GM11168 (cell line): ENCODE measurements around the gene SYNRG.
"Not testable (repeated sequence)": the region's sequence is repeated elsewhere in the genome, so short reads cannot be mapped to it uniquely, and the experiment has no call there.

ENCODE experiments used
- in situ Hi-C: fragments of 300-500 bp; cut with MboI; formaldehyde crosslinking; loops from one replicate; pipeline ENCODE4 v1.12.0; 2022; ENCODE audit warnings: low sequenced_read_pairs; ENCODE audit not compliant: unreplicated experiment

SYNRG gene

DNA sequence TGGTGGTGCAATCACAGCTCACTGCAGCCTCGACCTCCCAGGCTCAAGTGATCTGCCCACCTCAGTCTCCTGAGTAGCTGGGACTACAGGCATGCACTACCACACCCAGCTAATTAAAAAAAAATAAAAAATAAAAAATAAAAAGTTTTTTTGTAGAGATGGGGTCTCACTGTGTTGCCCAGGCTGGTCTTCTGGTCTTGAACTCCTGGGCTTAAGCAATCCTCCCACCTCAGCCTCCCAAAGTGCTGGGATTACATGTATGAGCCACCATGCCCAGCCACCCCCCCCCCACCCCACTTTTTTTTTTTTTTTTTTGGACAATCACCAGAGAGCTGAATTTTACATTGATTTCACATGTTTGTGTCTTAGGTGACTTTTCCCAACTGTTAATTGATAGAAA is 97.6 kb downstream of the SYNRG start:
- in situ Hi-C loops, result not testable (repeated sequence)

DNA sequence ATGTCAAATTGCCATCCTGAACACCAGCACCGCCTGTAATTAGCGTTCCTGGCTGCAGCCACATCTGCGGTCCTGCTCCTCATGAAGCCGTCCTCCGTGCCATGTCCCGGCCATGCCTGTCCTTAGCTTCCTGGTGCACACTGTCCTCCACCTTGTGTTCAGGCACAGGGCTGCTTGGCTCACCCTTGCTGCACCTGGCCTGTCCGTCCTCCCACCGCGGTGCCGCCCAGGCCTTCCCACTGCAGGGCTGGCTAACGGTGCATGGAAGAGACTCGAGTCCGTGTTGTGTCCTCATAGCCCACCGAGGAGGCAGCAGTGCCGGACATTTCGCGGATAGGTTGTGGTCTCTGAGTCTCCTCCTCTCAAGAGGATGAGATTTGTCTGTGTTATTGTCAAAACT is 99.2 kb downstream of the SYNRG start:
- in situ Hi-C loops, result no loop called here

DNA sequence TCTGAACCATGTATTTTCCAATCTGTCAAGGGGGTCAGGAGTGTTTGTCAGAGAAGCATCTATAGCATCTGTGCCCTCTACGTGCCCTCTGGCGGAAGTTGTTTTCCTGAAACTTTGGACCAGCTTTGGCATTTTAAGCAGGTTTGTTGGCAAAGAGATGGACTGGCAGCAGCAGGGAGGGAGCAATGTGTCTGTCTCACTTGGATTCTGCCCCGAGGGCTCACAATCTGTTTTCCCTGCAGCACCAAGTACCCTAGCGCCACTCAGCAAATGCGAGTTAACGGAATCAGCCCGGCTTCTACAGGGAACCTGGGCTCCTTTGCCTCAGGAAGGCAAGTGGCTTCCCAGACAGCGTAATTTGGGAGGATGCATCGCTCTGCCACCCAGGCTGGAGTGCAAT is 102.1 kb downstream of the SYNRG start:
- in situ Hi-C loops, result no loop called here

DNA sequence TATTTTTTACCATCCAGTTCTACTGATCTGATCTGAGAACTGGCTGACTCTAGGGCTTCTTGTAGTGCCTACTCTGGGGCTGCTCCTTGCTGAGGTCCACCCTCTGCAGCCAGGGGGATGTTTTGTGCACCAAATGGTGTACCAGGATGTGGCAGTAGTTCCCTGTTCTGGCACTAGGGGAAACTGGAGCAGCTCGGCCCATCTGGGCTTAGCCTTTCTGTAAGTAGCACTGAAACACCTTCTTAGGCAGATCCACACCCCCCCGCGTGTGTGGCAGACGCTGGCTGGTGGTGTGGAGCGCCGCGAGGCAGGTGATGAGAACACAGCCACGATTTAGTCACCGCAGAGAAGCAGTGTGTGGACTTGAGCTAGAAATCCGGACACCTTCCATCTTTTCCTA is 102.5 kb downstream of the SYNRG start:
- in situ Hi-C loops, result no loop called here

DNA sequence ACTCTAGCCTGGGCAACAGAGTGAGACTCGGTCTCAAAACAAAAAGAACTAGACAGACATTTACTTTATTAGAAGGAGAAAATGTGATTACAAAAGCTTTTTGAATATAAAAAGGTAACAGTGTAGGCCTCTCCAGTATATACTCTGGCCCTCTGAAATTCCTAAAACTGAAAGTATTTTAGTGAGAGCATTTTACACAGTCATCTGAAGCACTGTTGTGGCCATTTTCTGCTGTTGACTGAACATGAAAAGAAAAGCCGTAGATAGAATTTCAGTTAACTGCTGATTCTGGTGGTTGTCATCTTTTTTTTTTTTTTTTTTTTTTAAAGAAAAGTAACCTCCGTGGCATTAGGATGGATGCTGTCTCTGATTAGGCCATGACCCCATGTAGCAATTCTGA is 103.9 kb downstream of the SYNRG start:
- in situ Hi-C loops, result no loop called here

DNA sequence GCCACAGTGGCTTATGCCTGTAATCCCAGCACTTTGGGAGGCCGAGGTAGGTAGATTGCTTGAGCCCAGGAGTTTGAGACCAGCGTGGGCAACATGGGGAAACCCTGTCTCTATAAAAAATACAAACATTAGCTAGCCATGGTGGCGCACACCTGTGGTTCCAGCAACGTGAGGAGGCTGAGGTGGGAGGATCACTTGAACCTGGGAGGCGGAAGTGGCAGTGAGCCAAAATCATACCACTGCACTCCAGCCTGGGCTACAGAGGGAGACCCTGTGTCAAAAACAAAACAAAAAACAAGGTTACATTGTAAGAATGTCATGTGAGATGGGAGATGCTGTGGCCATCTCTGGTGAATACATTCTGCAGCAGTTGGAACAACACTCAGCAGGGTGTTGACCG is 106.1 kb downstream of the SYNRG start:
- in situ Hi-C loops, result no loop called here

DNA sequence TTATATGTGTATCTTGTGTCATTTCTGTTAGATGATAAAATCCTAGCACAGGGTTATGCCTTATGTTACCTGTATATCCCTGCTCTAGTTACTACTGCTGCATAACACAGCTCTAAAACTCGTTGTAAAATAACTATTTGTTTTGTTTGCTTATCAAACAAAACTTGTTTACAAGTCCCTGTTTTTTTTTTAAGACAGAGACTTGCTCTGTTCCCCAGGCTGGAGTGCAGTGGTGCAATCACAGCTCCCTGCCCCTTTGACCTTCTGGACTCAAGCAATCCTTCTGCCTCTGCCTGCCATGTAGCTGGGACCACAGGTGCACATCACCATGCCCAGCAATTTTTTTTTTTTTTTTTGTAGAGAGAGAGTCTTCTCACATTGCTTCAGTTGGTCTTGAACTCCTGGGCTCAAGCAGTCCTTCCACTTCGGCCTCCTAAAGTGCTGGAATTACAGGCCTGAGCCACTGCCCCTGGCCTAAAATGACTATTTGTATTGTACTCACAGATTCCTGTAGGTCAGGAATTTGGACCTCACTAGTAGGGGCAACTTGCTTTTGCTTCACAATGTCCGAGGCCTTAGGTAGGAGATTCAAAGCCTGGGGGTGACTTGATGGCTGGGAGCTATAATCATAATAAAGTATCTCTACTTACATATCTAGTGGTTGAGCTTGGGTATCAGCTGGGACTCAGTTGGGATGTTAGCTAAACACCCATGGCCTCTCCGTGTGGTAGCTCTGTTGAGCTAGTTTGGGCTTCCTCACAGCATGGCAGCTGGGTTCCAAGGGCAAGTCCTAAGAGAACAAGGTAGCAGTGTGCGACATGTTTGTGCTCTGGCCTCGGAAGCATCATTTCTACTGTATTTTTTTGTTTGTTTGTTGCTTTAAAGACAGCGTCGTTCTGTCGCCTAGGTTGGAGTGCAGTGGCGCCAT is 106.9 kb downstream of the SYNRG start:
- in situ Hi-C loops, result no loop called here

DNA sequence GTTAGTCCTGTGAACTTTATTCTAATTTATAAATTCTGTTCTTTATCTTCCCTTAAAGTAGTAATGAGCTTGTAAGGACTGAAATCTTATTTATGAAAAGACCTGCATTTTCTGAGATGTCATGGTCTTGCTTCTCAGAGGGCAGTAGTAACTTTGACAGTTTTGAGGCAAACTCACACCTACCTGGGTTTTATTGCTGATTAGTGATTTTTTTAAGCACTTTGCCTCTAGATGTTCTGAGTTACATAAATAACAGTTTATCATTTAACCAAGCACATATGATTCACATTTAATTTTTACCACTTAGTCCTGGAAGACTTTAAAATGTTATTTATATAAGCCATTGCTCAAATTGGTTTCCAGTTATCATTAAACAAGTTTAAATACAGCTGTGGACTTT is 108.8 kb downstream of the SYNRG start:
- in situ Hi-C loops, result no loop called here

DNA sequence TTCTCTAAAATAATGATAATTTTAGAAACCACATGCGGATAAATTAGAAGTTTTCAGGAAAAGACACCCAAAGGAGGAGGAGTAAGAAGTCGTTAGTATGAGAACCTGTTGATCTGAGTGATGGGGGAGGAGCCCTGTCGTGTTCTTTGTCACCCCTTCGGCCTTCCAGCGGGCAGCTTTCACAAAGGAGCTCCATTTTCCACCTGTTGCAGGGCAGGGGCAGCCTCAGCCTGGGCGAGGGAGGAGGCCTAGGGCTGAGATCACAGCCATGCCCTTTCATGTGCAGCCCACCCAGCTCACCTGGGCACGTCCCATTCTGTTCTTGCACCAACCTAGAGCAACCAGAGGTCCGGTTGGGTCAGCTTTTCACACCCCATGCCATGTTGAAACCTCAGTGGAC is 114.2 kb downstream of the SYNRG start:
- in situ Hi-C loops, result no loop called here

DNA sequence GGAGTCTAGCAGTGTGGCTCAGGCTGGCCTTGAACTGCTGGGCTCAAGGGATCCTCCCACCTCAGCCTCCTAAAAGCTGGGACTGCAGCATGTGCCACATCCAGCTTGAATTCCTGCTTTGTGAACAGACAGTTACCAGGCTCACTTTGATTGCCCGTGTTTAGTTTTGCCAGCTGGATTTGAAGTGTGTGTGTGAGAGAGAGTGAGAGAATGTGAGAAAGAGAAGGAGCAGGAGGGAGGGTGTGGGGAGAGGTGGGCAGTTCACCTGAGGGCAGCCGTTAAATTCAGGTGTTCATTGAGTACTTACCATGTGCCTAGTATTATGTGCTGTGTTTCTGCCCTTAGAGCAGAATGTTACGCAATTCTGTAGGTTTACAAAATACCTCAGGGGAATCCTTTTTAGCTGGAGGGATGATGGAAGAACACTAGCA is 114.8 kb downstream of the SYNRG start:
- in situ Hi-C loops, result no loop called here

DNA sequence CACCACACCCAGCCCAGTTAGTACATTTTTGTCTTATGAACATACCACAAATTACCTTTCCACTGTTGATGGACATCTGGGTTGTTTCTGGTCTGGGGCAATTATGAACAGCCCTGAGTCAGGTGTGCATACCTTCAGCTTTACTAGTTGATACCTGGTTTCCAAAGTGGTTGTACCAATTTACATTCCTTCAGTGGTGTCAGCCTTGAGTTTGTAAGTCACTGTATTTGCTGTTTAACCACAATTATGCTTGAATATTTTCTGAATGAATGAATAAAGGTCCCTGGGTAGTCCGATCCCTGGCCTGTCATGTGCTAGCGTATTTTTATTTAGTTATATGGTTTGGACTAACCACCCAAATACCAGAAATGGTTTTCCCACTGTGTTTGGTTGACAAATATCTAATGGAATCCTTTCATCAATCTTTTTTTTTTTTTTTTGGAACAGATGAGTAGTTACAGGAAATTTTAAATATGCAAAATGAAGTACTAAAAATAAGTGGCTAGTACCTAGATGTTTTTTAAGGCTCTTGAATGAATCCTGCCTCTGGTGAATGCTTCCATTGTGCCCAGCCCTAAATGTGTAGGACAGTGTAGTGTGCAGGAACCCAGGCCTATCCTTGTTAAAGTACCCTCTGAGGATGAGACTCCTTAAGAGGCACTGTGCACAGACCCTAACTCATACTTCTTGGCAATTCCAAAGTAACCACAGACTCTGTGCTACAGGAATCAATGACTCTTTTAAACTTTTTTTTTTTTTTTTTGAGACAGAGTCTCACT is 115.8 kb downstream of the SYNRG start:
- in situ Hi-C loops, result no loop called here

DNA sequence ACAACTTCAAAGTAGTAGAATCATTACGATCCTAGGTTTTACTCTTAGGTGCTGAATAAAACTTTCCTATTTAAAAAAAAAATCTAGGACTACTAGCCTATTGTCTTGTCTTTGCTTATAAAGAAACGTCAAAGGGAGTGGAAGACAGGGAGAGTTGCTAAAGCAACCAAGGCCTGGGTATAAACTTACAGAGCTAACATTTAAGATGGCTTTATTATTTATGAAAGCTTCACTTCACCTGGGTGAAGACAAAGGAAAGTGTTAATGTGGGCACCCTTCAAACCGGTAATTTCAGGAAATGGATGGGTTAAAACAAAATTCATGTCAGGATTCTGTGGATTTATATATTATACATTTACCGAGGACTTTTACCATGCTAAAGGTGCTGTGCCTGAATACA is 117.1 kb downstream of the SYNRG start:
- in situ Hi-C loops, result no loop called here

DNA sequence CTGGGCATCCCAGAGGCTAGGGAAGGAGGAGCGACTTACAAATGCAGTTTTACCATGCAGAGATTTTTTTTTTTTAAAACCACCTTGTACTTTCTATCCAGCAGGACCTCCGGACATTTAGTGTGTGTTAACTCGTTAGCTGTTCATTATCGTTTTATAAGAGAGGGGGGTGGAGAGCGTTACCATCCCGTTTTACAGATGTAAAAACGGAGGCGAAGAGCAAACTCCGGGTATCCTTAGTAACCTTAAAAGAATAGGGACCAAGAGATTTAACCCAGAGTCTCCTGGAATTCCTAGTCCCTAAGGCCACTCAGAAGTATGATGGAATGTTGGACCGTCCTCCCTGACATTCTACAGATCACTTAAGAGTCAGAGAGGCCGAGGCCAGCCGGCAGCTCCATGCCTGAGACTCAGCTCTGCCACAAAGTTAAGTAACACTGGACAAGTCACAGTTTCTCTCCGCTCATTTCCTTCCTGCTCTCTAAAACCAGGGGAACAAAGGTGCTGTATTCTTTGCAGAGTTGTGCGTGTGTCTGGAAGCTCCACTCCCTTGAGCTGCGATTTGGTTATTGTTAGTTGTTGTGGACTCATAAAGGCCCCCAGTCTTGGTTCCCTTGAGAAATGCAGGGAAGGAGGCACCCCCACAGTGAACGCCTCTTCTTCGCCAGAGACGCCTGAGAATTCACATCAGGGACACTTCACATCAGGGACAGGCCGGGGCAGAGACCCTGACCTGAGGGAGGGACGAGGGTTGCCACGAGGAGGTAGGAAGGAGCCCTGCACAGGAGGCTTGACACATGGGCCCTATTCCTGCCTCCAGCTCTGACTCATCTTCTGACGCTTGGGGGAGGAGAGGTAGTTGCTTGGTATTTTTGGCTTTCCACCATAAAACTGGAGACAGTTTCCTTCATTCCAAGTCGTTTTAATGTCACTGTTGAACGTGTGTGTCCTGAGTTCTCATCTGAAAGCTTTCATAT is 118.3 kb downstream of the SYNRG start:
- in situ Hi-C loops, result no loop called here

DNA sequence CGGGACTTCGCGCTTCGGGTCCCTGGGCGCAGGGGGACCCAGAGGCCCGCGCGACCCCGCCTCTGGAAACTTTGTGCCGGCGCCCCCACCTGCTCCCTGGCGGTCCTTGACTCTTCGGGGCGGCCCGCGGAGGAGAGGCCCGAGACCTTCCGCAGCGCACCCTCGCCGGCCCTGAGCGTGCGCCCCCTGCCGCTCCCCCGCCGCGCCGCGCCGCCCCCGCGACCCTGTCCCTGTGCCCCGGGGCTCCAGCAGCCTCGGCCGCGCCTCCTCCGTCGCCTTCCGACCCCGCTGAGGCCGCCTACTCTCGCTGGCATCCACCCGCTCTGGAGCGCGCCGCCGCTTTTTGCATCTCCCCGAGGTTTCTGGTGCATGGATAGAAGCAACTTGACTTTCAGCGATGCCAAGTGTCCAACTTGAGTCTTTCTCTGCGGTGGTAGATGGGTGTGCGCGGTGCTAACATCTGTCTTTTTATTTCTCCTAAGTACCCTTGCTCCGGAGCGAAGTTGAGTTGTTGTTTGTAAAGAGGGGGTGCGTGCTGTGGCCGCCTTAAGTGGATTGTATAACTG is 119.1 kb downstream of the SYNRG start:
- in situ Hi-C loops, result no loop called here

DNA sequence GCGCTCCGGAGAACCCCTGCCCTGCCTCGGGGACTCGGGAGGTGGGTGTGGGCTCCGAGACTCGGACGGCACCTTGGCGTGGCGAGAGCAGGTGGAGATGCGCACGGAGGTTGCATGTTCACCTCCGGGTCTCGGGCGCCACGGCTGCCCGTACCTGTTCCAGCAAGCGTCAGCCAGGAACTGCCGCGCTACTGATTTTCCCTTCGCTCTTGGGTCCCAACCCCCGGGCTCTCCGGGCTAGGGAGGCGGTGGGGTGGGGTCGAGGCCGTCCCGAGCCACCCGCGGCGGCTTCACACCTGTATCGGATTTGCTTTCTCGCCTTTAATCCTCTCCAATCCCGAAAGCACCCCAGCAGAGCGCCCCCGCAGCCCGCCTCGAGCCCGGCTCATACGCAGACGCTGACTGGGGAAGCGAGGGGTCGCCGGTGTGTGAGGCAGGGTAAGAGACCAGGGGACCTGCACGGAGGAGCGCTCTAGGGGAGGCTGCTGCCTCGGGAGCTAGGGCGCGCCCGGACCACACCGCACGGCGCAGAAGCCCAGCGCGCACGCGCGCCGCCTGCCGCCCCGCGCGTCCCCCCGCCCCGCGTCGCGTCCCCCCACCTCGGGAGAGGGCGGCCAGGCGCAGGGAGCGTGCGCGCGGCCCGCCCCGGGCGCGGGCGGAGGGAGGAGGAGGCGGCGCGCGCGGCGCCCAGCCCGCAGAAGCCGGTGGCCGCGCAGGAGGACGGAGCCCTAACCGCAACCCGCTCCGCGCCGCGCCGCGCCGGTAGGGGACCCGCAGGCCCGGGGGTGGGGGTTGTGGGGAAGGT is 119.8 kb downstream of the SYNRG start, which contains the start of gene DUSP14:
TSS of gene DUSP14 (plus strand) at position 695 of the 805 bp plus-strand sequence. CDS start 22,382 bp downstream, outside the sequence.
- in situ Hi-C loops, result no loop called here

DNA sequence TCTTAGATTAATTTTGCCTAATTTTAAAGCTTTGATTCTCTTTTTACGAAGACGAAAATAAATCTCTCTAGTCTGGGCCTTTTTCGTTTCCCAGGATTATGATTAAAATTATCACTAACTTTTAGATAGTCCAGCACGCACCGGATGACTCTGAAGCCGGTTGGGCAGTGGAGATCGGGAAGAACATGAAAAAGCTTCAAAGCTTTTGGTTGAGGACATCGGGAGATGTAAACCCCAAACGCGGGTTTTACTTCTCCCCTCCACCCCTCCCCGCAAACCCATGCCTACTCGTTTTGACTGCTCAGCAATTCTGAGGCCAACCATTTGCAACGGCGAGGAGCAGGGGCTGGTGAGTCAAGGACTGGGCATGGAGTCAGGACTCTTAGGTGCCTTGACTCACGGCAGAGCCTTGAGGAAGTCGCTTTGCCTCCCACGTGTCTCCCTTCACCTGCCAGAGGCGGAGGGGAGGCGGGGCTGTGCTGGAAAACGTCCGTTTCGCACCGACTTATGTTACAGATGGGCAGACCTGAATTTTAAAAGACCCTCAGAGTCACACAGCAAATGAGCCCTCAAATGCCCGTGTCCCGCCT is 120.5 kb downstream of the SYNRG start:
- in situ Hi-C loops, result no loop called here

DNA sequence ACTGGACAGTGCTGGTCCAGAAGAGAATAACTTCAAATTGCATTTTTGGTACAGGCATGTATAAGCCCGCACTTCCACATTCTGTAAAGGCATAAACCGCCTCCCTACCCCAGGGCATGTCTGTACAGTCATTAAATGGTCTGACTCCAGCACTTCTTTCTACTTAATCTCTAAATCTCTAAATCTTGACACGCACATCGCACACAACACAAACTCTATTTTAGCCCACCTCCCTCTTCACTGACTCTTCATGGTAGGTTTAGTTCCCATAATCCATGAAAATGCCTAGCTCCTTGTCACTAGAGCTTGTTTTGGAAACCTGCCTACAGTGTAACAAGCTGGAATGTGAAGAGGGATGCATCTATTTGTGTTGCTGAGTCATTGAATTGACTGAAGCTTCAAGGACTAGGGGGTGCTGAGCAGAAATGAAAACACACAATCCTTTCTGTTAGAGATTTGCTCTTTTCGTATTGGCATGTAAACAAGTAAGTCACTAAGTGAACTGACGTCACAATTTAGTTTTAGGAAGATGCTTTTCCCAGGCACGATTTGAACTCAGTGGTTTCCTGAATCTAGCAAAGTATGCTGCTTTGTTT is 121.1 kb downstream of the SYNRG start:
- in situ Hi-C loops, result no loop called here

DNA sequence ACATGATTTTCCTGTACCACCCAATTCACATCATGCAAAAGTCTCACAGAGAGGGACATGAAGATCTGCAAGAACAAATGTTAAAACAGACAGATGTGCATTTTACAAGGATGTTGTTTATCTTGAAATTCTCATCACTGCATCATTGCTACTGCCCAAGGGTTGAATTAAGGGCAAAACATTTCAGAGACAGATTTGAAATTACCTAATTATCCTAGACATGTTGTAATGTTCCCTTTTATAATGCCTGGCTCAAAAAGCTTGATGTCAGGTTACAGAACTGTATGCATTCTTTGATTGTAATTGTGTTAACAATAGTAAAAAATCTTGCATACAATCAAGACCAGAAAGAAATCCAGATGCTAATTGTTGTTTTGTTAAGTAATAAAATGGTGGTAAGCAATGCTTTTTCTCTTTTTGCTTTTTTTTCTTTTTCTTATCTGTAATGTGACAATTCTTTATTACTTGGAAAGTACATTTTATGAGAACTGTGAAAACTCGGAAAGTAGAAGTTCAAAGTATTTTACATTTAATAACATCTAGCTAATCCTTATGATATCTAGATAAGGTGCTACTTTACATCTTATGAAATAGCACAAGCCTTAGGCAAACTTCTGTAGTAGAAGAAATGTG is 123.2 kb downstream of the SYNRG start:
- in situ Hi-C loops, result no loop called here
